HepG2 (cell line): ENCODE results near the gene ACBD6. TPM values are rescaled to one million over a fixed set of nuclear protein-coding genes. Genes with fewer than 3 reads are reported as not detected.

Source experiments
- ATAC-seq: fragments of 200-7000 bp; cut with Tn5 transposase; 3 replicates; pipeline ENCODE4 v1.9.1; 2020; ENCODE audit warnings: mild to moderate bottlenecking, moderate library complexity
- BruUV-seq: library from RNA; stranded (reverse); fragments of 400-500 nt; replicated peaks from 2 replicates; lab custom pipeline; 2021; lab: Mats Ljungman, UMichigan
- CTCF ChIA-PET: fragments of 300-600 bp; formaldehyde crosslinking; extraction: SDS; loops from one replicate; lab custom pipeline; 2021; ENCODE audit warnings: low total read pairs, inconsistent platforms, low intra/inter-chr PET ratio; lab: Yijun Ruan, JAX
- POLR2A ChIA-PET: fragments of 350-600 bp; sonication (Branson Sonifier 250); formaldehyde crosslinking; loops from one replicate; lab custom pipeline; 2020; ENCODE audit warnings: antibody characterized with exemption, inconsistent platforms; lab: Yijun Ruan, JAX
- DNase-seq: peaks from one replicate; pipeline ENCODE4 v3.0.0-alpha.2; 2015; ENCODE audit warnings: low spot score
- FAIRE-seq: peaks from 3 replicates; lab custom pipeline; 2011; peaks lifted over from hg19 to GRCh38; lab: Jason Lieb, UNC
- H2AFZ ChIP-seq: one replicate; pipeline ENCODE4 v1.6.1; 2011; ENCODE audit warnings: low read length, inconsistent platforms
- H3K27ac ChIP-seq: fragments of 300-600 bp; 3 replicates; pipeline ENCODE4 v1.8.0; 2011; ENCODE audit warnings: mixed run types, mild to moderate bottlenecking, mixed read lengths, low read length, inconsistent platforms; ENCODE audit not compliant: insufficient read depth; ENCODE audit errors: extremely low read length
- H3K27me3 ChIP-seq, 2 experiments: fragments of 200-600 bp in 1 of 2; 2 replicates in 1 of 2; 3 replicates in 1 of 2; pipeline versions ENCODE4 v1.6.0 to v1.8.0; 2011; ENCODE audit warnings: low read length in 2 of 2, mild to moderate bottlenecking in 2 of 2, moderate library complexity in 2 of 2, inconsistent platforms in 1 of 2; ENCODE audit not compliant: insufficient read depth in 2 of 2, control insufficient read depth in 1 of 2
- H3K36me3 ChIP-seq, 2 experiments: fragments of 200-600 bp in 1 of 2; replicated peaks in 1 of 2; 2 replicates in 1 of 2; 3 replicates in 1 of 2; pipeline versions ENCODE4 v1.5.1 to v1.8.0; 2011; ENCODE audit warnings: low read length in 2 of 2, inconsistent platforms in 1 of 2; ENCODE audit not compliant: insufficient read depth in 2 of 2, control insufficient read depth in 1 of 2
- H3K4me1 ChIP-seq: 2 replicates; pipeline ENCODE4 v1.5.1; 2012; ENCODE audit warnings: low read length, inconsistent platforms; ENCODE audit not compliant: insufficient read depth
- H3K4me2 ChIP-seq: 2 replicates; pipeline ENCODE4 v1.6.0; 2011; ENCODE audit warnings: low read depth, low read length, inconsistent platforms
- H3K4me3 ChIP-seq, 3 experiments: fragments of 200-600 bp in 1 of 3; sonication (generic), shearing (Covaris generic) in 1 of 3; replicated peaks in 1 of 3; 2 replicates each; pipeline ENCODE4 v1.5.1; 2011 to 2016; ENCODE audit warnings: low read length in 3 of 3, inconsistent platforms in 2 of 3, low read depth in 2 of 3, mild to moderate bottlenecking in 2 of 3, control low read depth in 1 of 3, mixed read lengths in 1 of 3; ENCODE audit not compliant: insufficient read depth in 1 of 3
- H3K79me2 ChIP-seq: one replicate; pipeline ENCODE4 v1.6.1; 2011; ENCODE audit warnings: low read length, inconsistent platforms; ENCODE audit not compliant: insufficient read depth
- H3K9ac ChIP-seq: 2 replicates; pipeline ENCODE4 v1.6.0; 2011; ENCODE audit warnings: mild to moderate bottlenecking, low read depth, low read length, inconsistent platforms; ENCODE audit not compliant: insufficient read depth
- H3K9me3 ChIP-seq: 2 replicates; pipeline ENCODE4 v1.5.1; 2012; ENCODE audit warnings: mild to moderate bottlenecking, low read length
- H4K20me1 ChIP-seq: 2 replicates; pipeline ENCODE4 v1.6.0; 2011; ENCODE audit warnings: inconsistent platforms, mild to moderate bottlenecking, low read length, moderate library complexity; ENCODE audit not compliant: insufficient read depth
- E2F5 ChIP-seq: sonication (generic); formaldehyde crosslinking; conservative IDR thresholded peaks from 2 replicates; pipeline ENCODE4 v1.4.0; 2020; ENCODE audit warnings: missing genetic modification reagents
- ETV6 ChIP-seq: sonication (generic); formaldehyde crosslinking; conservative IDR thresholded peaks from 2 replicates; pipeline ENCODE4 v1.4.0; 2020; ENCODE audit warnings: missing genetic modification reagents
- GPBP1L1 ChIP-seq: sonication (generic); formaldehyde crosslinking; IDR thresholded peaks from 2 replicates; pipeline ENCODE4 v1.5.0; 2020; ENCODE audit warnings: mild to moderate bottlenecking, missing genetic modification reagents
- HDAC6 ChIP-seq: fragments of 200-600 bp; sonication (generic); IDR thresholded peaks from 2 replicates; pipeline ENCODE4 v1.7.0; 2017; ENCODE audit warnings: mild to moderate bottlenecking, antibody characterized with exemption, low read length, low read depth
- HNF1A ChIP-seq, 2 experiments: sonication (generic) in 1 of 2; formaldehyde crosslinking in 1 of 2; IDR thresholded peaks; 2 replicates each; pipeline versions ENCODE4 v1.4.0 to v1.6.1; 2016 to 2020; ENCODE audit warnings: borderline replicate concordance in 1 of 2, low read depth in 1 of 2, mild to moderate bottlenecking in 1 of 2, missing genetic modification reagents in 1 of 2
- MYNN ChIP-seq: sonication (generic); formaldehyde crosslinking; IDR thresholded peaks from 2 replicates; pipeline ENCODE4 v1.4.0; 2020; ENCODE audit warnings: mild to moderate bottlenecking, low read depth, missing genetic modification reagents
- ZFP36 ChIP-seq: fragments of 150-350 bp; IDR thresholded peaks from 2 replicates; pipeline ENCODE4 v1.6.1; 2018; ENCODE audit warnings: borderline replicate concordance, low read length, low read depth; ENCODE audit not compliant: partially characterized antibody
- ZFYVE20 ChIP-seq: sonication (generic); formaldehyde crosslinking; IDR thresholded peaks from 2 replicates; pipeline ENCODE4 v1.8.0; 2023; ENCODE audit warnings: low read depth, mild to moderate bottlenecking, moderate library complexity, missing genetic modification reagents, borderline replicate concordance
- ZNF343 ChIP-seq: sonication (generic); formaldehyde crosslinking; IDR thresholded peaks from 2 replicates; pipeline ENCODE4 v1.4.0; 2020; ENCODE audit warnings: mild to moderate bottlenecking, missing genetic modification reagents
- ZNF614 ChIP-seq: IDR thresholded peaks from 2 replicates; pipeline ENCODE4 v1.6.1; 2018; ENCODE audit warnings: missing biosample characterization, missing genetic modification reagents, inconsistent platforms, borderline replicate concordance
- WGBS: methylation state at CpG from one replicate; pipeline ENCODE4 v1.1.6; 2017; ENCODE audit warnings: low lambda C conversion rate; 5-methylcytosine and 5-hydroxymethylcytosine counted together
- in situ Hi-C: cut with HindIII; loops from 2 replicates; pipeline ENCODE4 v1.10.0; 2017; ENCODE audit warnings: low pct_unique_long_range_greater_than_20kb; ENCODE audit not compliant: extremely low pct_ligation_motif_present
- intact Hi-C: fragments of 100-400 bp; cut with micrococcal nuclease; formaldehyde crosslinking; loops from one replicate; pipeline ENCODE4 v1.10.0; 2022; ENCODE audit not compliant: unreplicated experiment
- polyA plus RNA-seq, 8 experiments: library from polyadenylated mRNA; depleted of rRNA in 3 of 8; stranded (reverse) in 7 of 8; unstranded in 1 of 8; fragments of >200 nt; fragmentation: Illumina TruSeq in 4 of 8; extraction: Trizol in 4 of 8; gene quantifications; 2 replicates each; pipeline versions ENCODE4 v1.2.1 to v1.2.3, GENCODE V29; 2011 to 2016; ENCODE audit warnings: low read depth in 4 of 8, missing spikeins in 1 of 8, mixed read lengths in 1 of 8; ENCODE audit not compliant: insufficient read depth in 1 of 8
- total RNA-seq, 5 experiments: library from RNA; depleted of rRNA; stranded (reverse); fragments of >200 nt; fragmentation: Illumina TruSeq; extraction: Trizol; gene quantifications; 2 replicates each; pipeline ENCODE4 v1.2.3, GENCODE V29; 2016; ENCODE audit warnings: low read depth in 1 of 5

Gene ACBD6
- total and polyA plus RNA-seq, 2 of the 13 experiments (the other 11 are each of a cell fraction or from before 2014, with no cell fraction given) = 33.5 to 47.2 TPM

GRCh38 chr1:180370597-180370996 is 131.8 kb downstream of the ACBD6 start:
- no peaks in the 10 kb centered on the region for H3K9me3 ChIP-seq
- 97% methylated on average over 1 of the region's 1 CpG for WGBS
- no TSS peak for BruUV-seq
- no peaks in the 10 kb centered on the region for H3K36me3 ChIP-seq
- no peaks in the 10 kb centered on the region for H3K79me2 ChIP-seq
- CTCF ChIA-PET = no interaction called here
- no peak for TF ChIP-seq GPBP1L1 (CRISPR knock-in tag)
- no peak for TF ChIP-seq ZFYVE20
- no peak for TF ChIP-seq ZFP36
- TF ChIP-seq HDAC6 = no peak
- no peak for TF ChIP-seq ZNF343 (CRISPR knock-in tag)
- no peak for TF ChIP-seq E2F5 (CRISPR knock-in tag)
- TF ChIP-seq MYNN = no peak
- no peak for DNase-seq
- H3K27ac ChIP-seq = no peak overlapping the region
- no peak for FAIRE-seq
- H3K9ac ChIP-seq = no peak overlapping the region
- no peak for ATAC-seq
- H3K4me3 ChIP-seq = no peak overlapping the region
- intact Hi-C loops (no loop called here), in situ Hi-C loops (no loop called here)
- POLR2A ChIA-PET = no interaction called here
- H3K4me2 ChIP-seq = no peak overlapping the region
- no peaks in the 10 kb centered on the region for H3K27me3 ChIP-seq
- no peak overlapping the region for H2AFZ ChIP-seq
- no peaks in the 10 kb centered on the region for H3K4me1 ChIP-seq
- 0 out of 2 replicates have a peak, but pooled peaks cover 2% of the 10 kb centered on the region for H4K20me1 ChIP-seq

GRCh38 chr1:180370188-180370587 is 132.2 kb downstream of the ACBD6 start:
- Histone ChIP-seq H3K27ac (no peak overlapping the region), H3K9me3 (no peaks in the 10 kb centered on the region), H3K36me3 (no peaks in the 10 kb centered on the region), H3K79me2 (no peaks in the 10 kb centered on the region), H3K4me3 (no peak overlapping the region), H2AFZ (no peak overlapping the region), H3K27me3 (no peaks in the 10 kb centered on the region), H3K4me2 (no peak overlapping the region), H3K9ac (no peak overlapping the region), H4K20me1 (0 out of 2 replicates have a peak, but pooled peaks cover 4% of the 10 kb centered on the region), H3K4me1 (no peaks in the 10 kb centered on the region)
- BruUV-seq = no TSS peak
- DNase-seq (no peak), FAIRE-seq (no peak), ATAC-seq (no peak)
- intact Hi-C loops (no loop called here), in situ Hi-C loops (no loop called here)
- ChIA-PET CTCF (no interaction called here), POLR2A (no interaction called here)
- TF ChIP-seq ZNF614 (CRISPR knock-in tag) (no peak), ETV6 (no peak), HNF1A (IDR thresholded peaks at IDR 0.05; ENCODE audit: low read depth) (no peak), HNF1A (CRISPR knock-in tag; IDR thresholded peaks at IDR 0.05; ENCODE audit: borderline replicate concordance) (no peak)
